Neural cell (in vitro differentiated cells): ENCODE results near the gene DYNC2H1.

Experiments
- EP300 ChIP-seq: fragments of 450-650 bp; conservative IDR thresholded peaks from 2 replicates; pipeline ENCODE4 v1.6.1; 2014; ENCODE audit warnings: antibody characterized with exemption, mild to moderate bottlenecking, moderate library complexity; ENCODE audit not compliant: poor library complexity, severe bottlenecking
- EZH2 ChIP-seq: fragments of 200-600, 300-800 bp; shearing (Covaris generic), sonication (generic); IDR thresholded peaks from 2 replicates; pipeline ENCODE4 v1.6.1; 2014; ENCODE audit warnings: antibody characterized with exemption, low read length, borderline replicate concordance, mild to moderate bottlenecking; ENCODE audit not compliant: insufficient read depth, poor library complexity, severe bottlenecking
- POLR2AphosphoS5 ChIP-seq: IDR thresholded peaks from 2 replicates; pipeline ENCODE4 v1.6.1; 2012
- RAD21 ChIP-seq: fragments of 450-650 bp; conservative IDR thresholded peaks from 2 replicates; pipeline ENCODE4 v1.6.1; 2014; ENCODE audit warnings: antibody characterized with exemption, mild to moderate bottlenecking, moderate library complexity
- TAF1 ChIP-seq: IDR thresholded peaks from 2 replicates; pipeline ENCODE4 v1.6.1; 2012; ENCODE audit warnings: low read depth
- TF ChIP-seq, protein P1 (sequence below): fragments of 450-650 bp; IDR thresholded peaks from 2 replicates; pipeline ENCODE4 v1.5.1; 2014; ENCODE audit warnings: antibody characterized with exemption, mild to moderate bottlenecking, moderate library complexity; ENCODE audit not compliant: poor library complexity, severe bottlenecking

DNA sequence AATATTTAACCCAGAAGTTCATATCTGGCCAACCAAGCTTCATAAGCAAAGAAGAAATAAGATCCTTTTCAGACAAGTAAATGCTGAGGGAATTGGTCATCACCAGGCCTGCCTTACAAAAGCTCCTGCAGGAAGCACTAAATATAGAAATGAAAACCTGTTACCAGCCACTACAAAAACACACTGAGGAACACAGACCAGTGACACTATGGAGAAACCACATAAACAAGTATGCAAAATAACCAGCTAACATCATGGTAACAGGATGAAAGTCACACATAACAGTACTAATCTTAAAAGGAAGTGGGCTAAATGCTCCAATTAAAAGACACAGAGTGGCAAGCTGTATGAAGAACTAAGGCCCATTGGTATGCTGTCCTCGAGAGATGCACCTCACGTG, 311.4 kb downstream of the DYNC2H1 start:
- TF ChIP-seq POLR2AphosphoS5 = no peak
- TF ChIP-seq, protein P1, sequence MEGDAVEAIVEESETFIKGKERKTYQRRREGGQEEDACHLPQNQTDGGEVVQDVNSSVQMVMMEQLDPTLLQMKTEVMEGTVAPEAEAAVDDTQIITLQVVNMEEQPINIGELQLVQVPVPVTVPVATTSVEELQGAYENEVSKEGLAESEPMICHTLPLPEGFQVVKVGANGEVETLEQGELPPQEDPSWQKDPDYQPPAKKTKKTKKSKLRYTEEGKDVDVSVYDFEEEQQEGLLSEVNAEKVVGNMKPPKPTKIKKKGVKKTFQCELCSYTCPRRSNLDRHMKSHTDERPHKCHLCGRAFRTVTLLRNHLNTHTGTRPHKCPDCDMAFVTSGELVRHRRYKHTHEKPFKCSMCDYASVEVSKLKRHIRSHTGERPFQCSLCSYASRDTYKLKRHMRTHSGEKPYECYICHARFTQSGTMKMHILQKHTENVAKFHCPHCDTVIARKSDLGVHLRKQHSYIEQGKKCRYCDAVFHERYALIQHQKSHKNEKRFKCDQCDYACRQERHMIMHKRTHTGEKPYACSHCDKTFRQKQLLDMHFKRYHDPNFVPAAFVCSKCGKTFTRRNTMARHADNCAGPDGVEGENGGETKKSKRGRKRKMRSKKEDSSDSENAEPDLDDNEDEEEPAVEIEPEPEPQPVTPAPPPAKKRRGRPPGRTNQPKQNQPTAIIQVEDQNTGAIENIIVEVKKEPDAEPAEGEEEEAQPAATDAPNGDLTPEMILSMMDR = no peak
- no peak for TF ChIP-seq TAF1
- TF ChIP-seq EP300 = no peak
- no peak for TF ChIP-seq EZH2
- no peak for TF ChIP-seq RAD21
